ENCODE data around the gene NKD1. TPM values are rescaled to one million over a fixed set of nuclear protein-coding genes. Genes with fewer than 3 reads are reported as not detected.

Gene NKD1
- total and polyA plus RNA-seq, 12 donors = 0.67 to 8.9 (median 3.5) TPM

- Histone ChIP-seq H3K9me3 (replicated peaks in 1 of 3) (no peaks in the 10 kb centered on the region), H3K4me3 (no peak overlapping the region), H3K27ac (no peak overlapping the region), H3K27me3 (peaks cover 11% of the 10 kb centered on the region), H3K36me3 (replicated peaks in 1 of 2) (no peaks in the 10 kb centered on the region), H3K4me1 (replicated peaks in 1 of 2) (peaks cover 0 to 3% of the 10 kb centered on the region in 2 donors)
- TF ChIP-seq CTCF (IDR thresholded peaks at IDR 0.05) (no peak), POLR2A (IDR thresholded peaks at IDR 0.05) (no peak)
- intact Hi-C loops (cut with DNase I) = loop anchor here (5.0 kb wide), 2 partner anchors 138 to 297 kb away; no protein-coding TSS in a partner anchor
- 95 to 100% (median 99%) methylated on average over 1 to 4 of the region's 4 CpGs for WGBS, 4 donors
- DNase-seq = no peak
Measured at GRCh38 chr16:50669741-50670140, 121.5 kb downstream of the NKD1 start.

GRCh38 chr16:50670476-50670875 is 122.3 kb downstream of the NKD1 start:
- Histone ChIP-seq H3K4me3 (no peak overlapping the region), H3K36me3 (replicated peaks in 1 of 2) (no peaks in the 10 kb centered on the region), H3K4me1 (replicated peaks in 1 of 2) (no peaks in the 10 kb centered on the region), H3K27me3 (peaks cover 11% of the 10 kb centered on the region), H3K9me3 (replicated peaks in 1 of 3) (no peaks in the 10 kb centered on the region), H3K27ac (no peak overlapping the region)
- no peak for DNase-seq
- 84 to 93% (median 90%) methylated on average over 3 to 6 of the region's 6 CpGs for whole genome bisulfite sequencing, 4 donors
- intact Hi-C loops (cut with DNase I) = no loop called here
- TF ChIP-seq POLR2A (IDR thresholded peaks at IDR 0.05) (no peak), CTCF (IDR thresholded peaks at IDR 0.05) (no peak)

GRCh38 chr16:50671644-50672260 is 123.6 kb downstream of the NKD1 start:
- no peaks in the 10 kb centered on the region for H3K9me3 ChIP-seq (replicated peaks in 1 of 3)
- H3K27ac ChIP-seq = no peak overlapping the region
- no peaks in the 10 kb centered on the region for H3K4me1 ChIP-seq (replicated peaks in 1 of 2)
- WGBS, 4 donors = 48 to 59% (median 51%) methylated on average over 2 of the region's 2 CpGs
- TF ChIP-seq POLR2A (IDR thresholded peaks at IDR 0.05) = no peak
- TF ChIP-seq CTCF (IDR thresholded peaks at IDR 0.05) = peak; percentile 15 to 50 (median 39)
- no peak overlapping the region for H3K4me3 ChIP-seq
- DNase-seq = peak in 3 of 7 donors; percentile 29 to 60 (median 47)
- H3K36me3 ChIP-seq (replicated peaks in 1 of 2) = no peaks in the 10 kb centered on the region
- H3K27me3 ChIP-seq = peaks cover 11% of the 10 kb centered on the region
- intact Hi-C loops (cut with DNase I) = no loop called here

GRCh38 chr16:50673496-50674275 is 125.5 kb downstream of the NKD1 start:
- Histone ChIP-seq H3K27me3 (peaks cover 11% of the 10 kb centered on the region), H3K9me3 (replicated peaks in 1 of 3) (no peaks in the 10 kb centered on the region), H3K36me3 (replicated peaks in 1 of 2) (no peaks in the 10 kb centered on the region), H3K4me1 (replicated peaks in 1 of 2) (no peaks in the 10 kb centered on the region), H3K27ac (no peak overlapping the region), H3K4me3 (no peak overlapping the region)
- intact Hi-C loops (cut with DNase I) = no loop called here
- no peak for DNase-seq
- TF ChIP-seq POLR2A (IDR thresholded peaks at IDR 0.05) = no peak
- TF ChIP-seq CTCF (IDR thresholded peaks at IDR 0.05) = no peak
- 54 to 86% (median 68%) methylated on average over 25 to 70 of the region's 70 CpGs for WGBS, 4 donors

Data from adrenal gland (tissue), 12 donors.